Fibroblast of lung (primary cell): ENCODE results near the gene ZBTB7C. TPM values are rescaled to one million over a fixed set of nuclear protein-coding genes. Genes with fewer than 3 reads are reported as not detected.

Source experiments
- DNase-seq, 2 donors: peaks; one replicate each; pipeline versions ENCODE4 v3.0.0 to v3.0.0-alpha.2; 2010; ENCODE audit warnings: low read depth in 2 of 2
- H2AFZ ChIP-seq: 2 replicates; pipeline ENCODE4 v1.5.1; 2012; ENCODE audit warnings: low read length, control low read depth, inconsistent platforms
- H3K27ac ChIP-seq: 2 replicates; pipeline ENCODE4 v1.5.1; 2011; ENCODE audit warnings: low read length, control low read depth; ENCODE audit not compliant: insufficient read depth
- H3K27me3 ChIP-seq: 2 replicates; pipeline ENCODE4 v1.5.1; 2011; ENCODE audit warnings: mild to moderate bottlenecking, low read length; ENCODE audit not compliant: control insufficient read depth, insufficient read depth
- H3K36me3 ChIP-seq: 2 replicates; pipeline ENCODE4 v1.5.1; 2011; ENCODE audit warnings: low read length; ENCODE audit not compliant: control insufficient read depth, insufficient read depth
- H3K4me1 ChIP-seq: 2 replicates; pipeline ENCODE4 v1.5.1; 2011; ENCODE audit warnings: low read length; ENCODE audit not compliant: control insufficient read depth, insufficient read depth; ENCODE audit errors: extremely low read depth
- H3K4me2 ChIP-seq: 2 replicates; pipeline ENCODE4 v1.5.1; 2011; ENCODE audit warnings: low read length, control low read depth; ENCODE audit not compliant: insufficient read depth; ENCODE audit errors: extremely low read depth
- H3K4me3 ChIP-seq, 4 experiments: fragments of 200-600 bp in 1 of 4; sonication (generic) in 1 of 4; replicated peaks in 1 of 4; 2 replicates each; pipeline ENCODE4 v1.5.1; 2011 to 2016; ENCODE audit warnings: low read length in 4 of 4, low read depth in 3 of 4, mild to moderate bottlenecking in 3 of 4, control low read depth in 2 of 4, inconsistent platforms in 1 of 4, mixed read lengths in 1 of 4; ENCODE audit not compliant: insufficient read depth in 1 of 4; ENCODE audit errors: control extremely low read depth in 1 of 4
- H3K79me2 ChIP-seq: 2 replicates; pipeline ENCODE4 v1.5.1; 2012; ENCODE audit warnings: mild to moderate bottlenecking, low read length, inconsistent platforms; ENCODE audit not compliant: control insufficient read depth, insufficient read depth
- H3K9ac ChIP-seq: 2 replicates; pipeline ENCODE4 v1.5.1; 2011; ENCODE audit warnings: mild to moderate bottlenecking, low read length, control low read depth; ENCODE audit not compliant: insufficient read depth
- H3K9me3 ChIP-seq: 2 replicates; pipeline ENCODE4 v1.5.1; 2012; ENCODE audit warnings: low read depth, low read length; ENCODE audit not compliant: control insufficient read depth, insufficient read depth
- H4K20me1 ChIP-seq: 2 replicates; pipeline ENCODE4 v1.5.1; 2011; ENCODE audit warnings: low read length; ENCODE audit not compliant: control insufficient read depth, insufficient read depth; ENCODE audit errors: extremely low read depth
- EZH2 ChIP-seq: IDR thresholded peaks from 2 replicates; pipeline ENCODE4 v1.5.1; 2012; ENCODE audit warnings: low read length, control low read depth, mild to moderate bottlenecking; ENCODE audit errors: missing control alignments
- polyA plus RNA-seq, 2 donors: library from polyadenylated mRNA; depleted of rRNA in 1 of 2; stranded (reverse) in 1 of 2; unstranded in 1 of 2; fragments of >200 nt; gene quantifications; 2 replicates each; pipeline ENCODE4 v1.2.1, GENCODE V29; 2011 to 2012; ENCODE audit warnings: missing spikeins in 1 of 2
- total RNA-seq: library from RNA; depleted of rRNA; stranded (reverse); fragments of >200 nt; gene quantifications from 2 replicates; pipeline ENCODE4 v1.2.1, GENCODE V29; 2014
- TF ChIP-seq, protein P1 (sequence below), 2 donors: IDR thresholded peaks in 1 of 2; conservative IDR thresholded peaks in 1 of 2; 1 replicate in 1 of 2; 2 replicates in 1 of 2; pipeline ENCODE4 v1.5.1; 2011 to 2012; ENCODE audit warnings: low read length in 2 of 2, control low read depth in 1 of 2, inconsistent platforms in 1 of 2, low read depth in 1 of 2, mild to moderate bottlenecking in 1 of 2

ZBTB7C gene
- total and polyA plus RNA-seq, 2 donors (not counting 1 experiment from before 2014, with no cell fraction given) = 0.19 to 0.33 TPM

DNA sequence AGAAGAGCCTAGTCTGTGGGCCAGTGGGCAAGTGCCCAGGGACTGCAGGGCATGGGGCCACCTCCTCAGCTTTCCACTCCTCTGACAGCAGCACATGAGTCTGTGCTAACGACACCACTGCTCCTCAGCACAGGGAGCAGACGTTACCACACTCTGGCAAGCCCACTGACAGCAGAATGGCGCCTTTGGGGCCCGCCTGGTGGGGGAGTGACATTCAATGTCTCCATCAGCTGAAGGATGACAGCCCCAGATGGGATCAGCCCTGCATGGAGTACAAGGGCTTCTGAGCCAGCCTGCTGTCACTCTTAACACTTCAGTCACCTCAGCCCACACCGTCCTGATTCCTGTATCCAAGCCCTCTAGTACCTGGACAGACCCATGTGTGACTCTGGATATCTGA lies 329.3 kb downstream of the ZBTB7C start:
- H3K9me3 ChIP-seq = no peaks in the 10 kb centered on the region
- H2AFZ ChIP-seq = no peak overlapping the region
- no peaks in the 10 kb centered on the region for H3K79me2 ChIP-seq
- H3K4me1 ChIP-seq = no peaks in the 10 kb centered on the region
- no peak overlapping the region for H3K27ac ChIP-seq
- H3K4me3 ChIP-seq = no peak overlapping the region
- H3K4me2 ChIP-seq = no peak overlapping the region
- TF ChIP-seq EZH2 = no peak
- TF ChIP-seq, protein P1, sequence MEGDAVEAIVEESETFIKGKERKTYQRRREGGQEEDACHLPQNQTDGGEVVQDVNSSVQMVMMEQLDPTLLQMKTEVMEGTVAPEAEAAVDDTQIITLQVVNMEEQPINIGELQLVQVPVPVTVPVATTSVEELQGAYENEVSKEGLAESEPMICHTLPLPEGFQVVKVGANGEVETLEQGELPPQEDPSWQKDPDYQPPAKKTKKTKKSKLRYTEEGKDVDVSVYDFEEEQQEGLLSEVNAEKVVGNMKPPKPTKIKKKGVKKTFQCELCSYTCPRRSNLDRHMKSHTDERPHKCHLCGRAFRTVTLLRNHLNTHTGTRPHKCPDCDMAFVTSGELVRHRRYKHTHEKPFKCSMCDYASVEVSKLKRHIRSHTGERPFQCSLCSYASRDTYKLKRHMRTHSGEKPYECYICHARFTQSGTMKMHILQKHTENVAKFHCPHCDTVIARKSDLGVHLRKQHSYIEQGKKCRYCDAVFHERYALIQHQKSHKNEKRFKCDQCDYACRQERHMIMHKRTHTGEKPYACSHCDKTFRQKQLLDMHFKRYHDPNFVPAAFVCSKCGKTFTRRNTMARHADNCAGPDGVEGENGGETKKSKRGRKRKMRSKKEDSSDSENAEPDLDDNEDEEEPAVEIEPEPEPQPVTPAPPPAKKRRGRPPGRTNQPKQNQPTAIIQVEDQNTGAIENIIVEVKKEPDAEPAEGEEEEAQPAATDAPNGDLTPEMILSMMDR (conservative IDR thresholded peaks at IDR 0.05 in 1 of 2, IDR thresholded peaks at IDR 0.05 in 1 of 2; ENCODE audit: low read depth in 1 of 2, low read length in 2 of 2) = no peak
- H3K36me3 ChIP-seq = no peaks in the 10 kb centered on the region
- no peaks in the 10 kb centered on the region for H4K20me1 ChIP-seq
- no peak overlapping the region for H3K9ac ChIP-seq
- H3K27me3 ChIP-seq = no peaks in the 10 kb centered on the region
- no peak for DNase-seq

DNA sequence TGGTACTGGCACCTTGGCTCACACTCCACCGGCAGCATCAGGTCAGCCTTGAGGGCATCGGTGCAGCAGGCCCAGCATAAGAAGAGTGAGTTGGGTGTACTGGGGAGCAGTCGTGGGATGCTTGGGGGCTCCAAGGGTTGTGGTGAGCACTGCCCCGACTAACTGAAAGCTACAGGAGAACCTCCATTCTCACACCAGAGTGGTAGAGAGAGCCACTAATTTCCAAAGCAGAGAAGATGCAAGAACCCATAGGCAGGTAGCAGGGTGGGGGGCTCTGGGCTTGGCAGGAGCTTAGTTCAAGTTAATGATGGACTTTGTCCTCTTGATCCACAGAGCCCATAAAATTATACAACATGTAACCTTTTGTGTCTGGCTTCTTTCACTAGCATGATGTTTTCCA lies 330.7 kb downstream of the ZBTB7C start:
- TF ChIP-seq, protein P1 (conservative IDR thresholded peaks at IDR 0.05 in 1 of 2, IDR thresholded peaks at IDR 0.05 in 1 of 2; ENCODE audit: low read depth in 1 of 2, low read length in 2 of 2) = no peak
- TF ChIP-seq EZH2 = no peak
- H2AFZ ChIP-seq = no peak overlapping the region
- H3K4me3 ChIP-seq = no peak overlapping the region
- H3K9ac ChIP-seq = no peak overlapping the region
- no peaks in the 10 kb centered on the region for H3K36me3 ChIP-seq
- no peaks in the 10 kb centered on the region for H4K20me1 ChIP-seq
- no peaks in the 10 kb centered on the region for H3K9me3 ChIP-seq
- H3K27me3 ChIP-seq = no peaks in the 10 kb centered on the region
- H3K4me1 ChIP-seq = no peaks in the 10 kb centered on the region
- DNase-seq = no peak
- no peak overlapping the region for H3K27ac ChIP-seq
- no peak overlapping the region for H3K4me2 ChIP-seq
- H3K79me2 ChIP-seq = no peaks in the 10 kb centered on the region

DNA sequence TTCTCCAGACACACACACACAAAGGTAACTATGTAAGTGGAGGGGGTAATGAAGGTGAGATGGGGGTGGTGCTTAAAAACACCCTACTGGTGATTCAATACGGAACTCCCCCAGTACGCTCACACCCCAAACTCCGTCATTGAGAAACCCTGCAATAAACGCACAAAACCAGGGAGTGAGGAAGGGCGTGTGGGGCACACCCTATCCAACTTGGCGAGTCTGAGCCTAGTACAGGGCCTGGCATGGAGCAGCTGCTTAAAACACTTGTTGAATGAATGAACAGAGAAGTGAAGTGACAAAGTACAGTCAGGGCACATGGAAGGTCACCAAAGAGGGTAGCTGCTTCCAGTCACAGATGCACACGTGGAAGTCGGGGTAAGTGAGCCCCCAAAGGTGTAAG lies 331.9 kb downstream of the ZBTB7C start:
- H3K36me3 ChIP-seq = no peaks in the 10 kb centered on the region
- no peaks in the 10 kb centered on the region for H3K4me1 ChIP-seq
- no peak overlapping the region for H2AFZ ChIP-seq
- H3K4me3 ChIP-seq = no peak overlapping the region
- TF ChIP-seq EZH2 = no peak
- TF ChIP-seq, protein P1 (conservative IDR thresholded peaks at IDR 0.05 in 1 of 2, IDR thresholded peaks at IDR 0.05 in 1 of 2; ENCODE audit: low read depth in 1 of 2, low read length in 2 of 2) = no peak
- H3K79me2 ChIP-seq = no peaks in the 10 kb centered on the region
- no peak overlapping the region for H3K27ac ChIP-seq
- no peak overlapping the region for H3K9ac ChIP-seq
- no peaks in the 10 kb centered on the region for H4K20me1 ChIP-seq
- H3K4me2 ChIP-seq = no peak overlapping the region
- H3K9me3 ChIP-seq = no peaks in the 10 kb centered on the region
- no peaks in the 10 kb centered on the region for H3K27me3 ChIP-seq
- DNase-seq = no peak
